HG02678 (cell line): ENCODE results near the gene PNCK.

Experiments used
- ATAC-seq: cut with Tn5 transposase; IDR thresholded peaks from one replicate; pipeline ENCODE4 v1.9.1; 2021; ENCODE audit warnings: mild to moderate bottlenecking, moderate library complexity; ENCODE audit not compliant: unreplicated experiment

Gene PNCK

GRCh38 chrX:153665726-153666306 is 7.8 kb downstream of the PNCK start:
- ATAC-seq = no peak

- ATAC-seq = no peak
These were observed 11.3 kb downstream of the PNCK start for GRCh38 chrX:153662266-153662665.

- no peak for ATAC-seq
These were observed 14.3 kb downstream of the PNCK start for GRCh38 chrX:153659268-153659667.

GRCh38 chrX:153657161-153657560 is 16.5 kb downstream of the PNCK start:
- no peak for ATAC-seq

GRCh38 chrX:153653556-153653955 is 20.1 kb downstream of the PNCK start:
- ATAC-seq = no peak

- no peak for ATAC-seq
These were observed 22.0 kb downstream of the PNCK start for GRCh38 chrX:153651540-153652079.

- no peak for ATAC-seq
These were observed 22.7 kb downstream of the PNCK start for GRCh38 chrX:153650959-153651358.

- no peak for ATAC-seq
These were observed 23.5 kb downstream of the PNCK start for GRCh38 chrX:153649915-153650782.

- ATAC-seq = no peak
These were observed 24.3 kb downstream of the PNCK start for GRCh38 chrX:153649178-153649914.

- ATAC-seq = no peak
These were observed 25.0 kb downstream of the PNCK start for GRCh38 chrX:153648358-153649177.

- no peak for ATAC-seq
These were observed 25.9 kb downstream of the PNCK start for GRCh38 chrX:153647461-153648357.

- ATAC-seq = no peak
These were observed 26.8 kb downstream of the PNCK start, which contains the start of gene DUSP9 for GRCh38 chrX:153646620-153647373. Gene DUSP9, plus strand, starts transcription at chrX:153647203. Its CDS starts 751 bp downstream, at chrX:153647954.

- no peak for ATAC-seq
These were observed 27.6 kb downstream of the PNCK start for GRCh38 chrX:153645921-153646488.

GRCh38 chrX:153645151-153645550 is 28.5 kb downstream of the PNCK start:
- no peak for ATAC-seq

- ATAC-seq = no peak
These were observed 29.1 kb downstream of the PNCK start for GRCh38 chrX:153644356-153645125.

- no peak for ATAC-seq
These were observed 29.9 kb downstream of the PNCK start for GRCh38 chrX:153643431-153644351.
